GM12878 (cell line): Measurements from ENCODE around the gene UBE2QL1. TPM values are rescaled to one million over a fixed set of nuclear protein-coding genes. Genes with fewer than 3 reads are reported as not detected.

Source experiments
- BACH1 ChIP-seq: fragments of 450-650 bp; IDR thresholded peaks from 2 replicates; pipeline ENCODE4 v1.6.1; 2017; ENCODE audit warnings: mild to moderate bottlenecking, borderline replicate concordance
- CHD2 ChIP-seq: IDR thresholded peaks from 2 replicates; pipeline ENCODE4 v1.6.1; 2011; ENCODE audit warnings: low read depth, low read length, improper control_type of control experiment, borderline replicate concordance
- CREM ChIP-seq: IDR thresholded peaks from 2 replicates; pipeline ENCODE4 v1.6.1; 2014; ENCODE audit warnings: antibody characterized with exemption, low read depth
- CUX1 ChIP-seq: IDR thresholded peaks from 2 replicates; pipeline ENCODE4 v1.6.1; 2012; ENCODE audit warnings: improper control_type of control experiment, low read depth, low read length; ENCODE audit not compliant: insufficient replicate concordance
- DPF2 ChIP-seq: fragments of 450-650 bp; IDR thresholded peaks from 2 replicates; pipeline ENCODE4 v1.6.1; 2017; ENCODE audit warnings: mild to moderate bottlenecking
- EP300 ChIP-seq, 2 experiments: fragments of 150-350 bp in 1 of 2; IDR thresholded peaks; 2 replicates each; pipeline ENCODE4 v1.6.1; 2011 to 2012; ENCODE audit warnings: low read depth in 2 of 2, low read length in 2 of 2, borderline replicate concordance in 1 of 2, improper control_type of control experiment in 1 of 2, inconsistent platforms in 1 of 2; ENCODE audit not compliant: control insufficient read depth in 1 of 2
- HDGF ChIP-seq: fragments of 450-650 bp; IDR thresholded peaks from 2 replicates; pipeline ENCODE4 v1.6.1; 2016; ENCODE audit warnings: antibody characterized with exemption
- MTA3 ChIP-seq: IDR thresholded peaks from 2 replicates; pipeline ENCODE4 v1.6.1; 2012; ENCODE audit warnings: low read length, inconsistent platforms, borderline replicate concordance
- MYC ChIP-seq: IDR thresholded peaks from 2 replicates; pipeline ENCODE4 v1.6.1; 2011; ENCODE audit warnings: mild to moderate bottlenecking, low read length, moderate library complexity, inconsistent platforms; ENCODE audit not compliant: insufficient read depth, insufficient replicate concordance, insufficient read length, severe bottlenecking
- NFIC ChIP-seq: IDR thresholded peaks from 2 replicates; pipeline ENCODE4 v1.6.1; 2012; ENCODE audit warnings: low read depth, mild to moderate bottlenecking, inconsistent platforms, low read length, moderate library complexity
- PKNOX1 ChIP-seq: fragments of 450-650 bp; IDR thresholded peaks from 2 replicates; pipeline ENCODE4 v1.6.1; 2016; ENCODE audit warnings: mild to moderate bottlenecking
- POU2F2 ChIP-seq: IDR thresholded peaks from 3 replicates; pipeline ENCODE4 v1.6.1; 2011; ENCODE audit warnings: low read depth, mild to moderate bottlenecking, low read length, borderline replicate concordance
- RAD21 ChIP-seq: IDR thresholded peaks from 2 replicates; pipeline ENCODE4 v1.6.1; 2011; ENCODE audit warnings: mild to moderate bottlenecking, low read depth, low read length, moderate library complexity; ENCODE audit not compliant: insufficient read depth
- SP1 ChIP-seq: IDR thresholded peaks from one replicate; pipeline ENCODE4 v1.6.1; 2011; ENCODE audit warnings: low read depth, low read length
- TCF3 ChIP-seq: IDR thresholded peaks from 2 replicates; pipeline ENCODE4 v1.6.1; 2012; ENCODE audit warnings: low read depth, mild to moderate bottlenecking, low read length, borderline replicate concordance; ENCODE audit not compliant: insufficient read depth
- YY1 ChIP-seq: IDR thresholded peaks from 2 replicates; pipeline ENCODE4 v1.6.1; 2011; ENCODE audit warnings: low read depth, mild to moderate bottlenecking, low read length
- ZNF622 ChIP-seq: fragments of 450-650 bp; IDR thresholded peaks from 2 replicates; pipeline ENCODE4 v1.6.1; 2017; ENCODE audit warnings: mild to moderate bottlenecking, inconsistent platforms
- polyA plus RNA-seq, 11 experiments: library from polyadenylated mRNA; depleted of rRNA in 4 of 11; unstranded in 6 of 11; stranded (reverse) in 5 of 11; fragments of >200 nt; fragmentation: Nextera tagmentation in 4 of 11; fragmentation: Illumina TruSeq in 1 of 11; extraction: Ambion mirVana in 4 of 11; extraction: Trizol in 1 of 11; gene quantifications; 1 replicate in 1 of 11; 2 replicates in 10 of 11; pipeline versions ENCODE4 v1.2.1 to v1.2.3, GENCODE V29; 2011 to 2016; ENCODE audit warnings: inconsistent platforms in 2 of 11, missing spikeins in 2 of 11, low read depth in 1 of 11
- total RNA-seq, 4 experiments: library from RNA; depleted of rRNA in 3 of 4; stranded (reverse); fragments of >200 nt in 3 of 4; fragmentation: Illumina TruSeq in 1 of 4; extraction: Trizol in 1 of 4; gene quantifications; 2 replicates each; pipeline versions ENCODE4 v1.2.1 to v1.2.3, GENCODE V29; 2013 to 2021
- TF ChIP-seq, protein P1 (sequence below): IDR thresholded peaks from 2 replicates; pipeline ENCODE4 v1.6.1; 2011; ENCODE audit warnings: borderline replicate concordance, low read depth, mild to moderate bottlenecking, moderate library complexity, low read length; ENCODE audit not compliant: insufficient read depth, poor library complexity, severe bottlenecking

The UBE2QL1 gene
- total and polyA plus RNA-seq, 10 of the 15 experiments (the other 5 are each of a cell fraction or from before 2014, with no cell fraction given), result 0.03 to 0.62 (median 0.04) TPM; not detected in 6

GRCh38 chr5:6525910-6526309 lies 77.3 kb downstream of the UBE2QL1 start (continued):
- peak; percentile 61 for TF ChIP-seq RAD21
- TF ChIP-seq PKNOX1, result no peak
- 0 out of 2 replicates have a peak, but pooled peaks have one; percentile 23 for TF ChIP-seq YY1
- TF ChIP-seq MTA3, result no peak
- TF ChIP-seq NFIC, result no peak
- TF ChIP-seq ZNF622, result no peak
- TF ChIP-seq CUX1, result no peak
- no peak for TF ChIP-seq DPF2
- no peak for TF ChIP-seq POU2F2
- TF ChIP-seq, protein P1, sequence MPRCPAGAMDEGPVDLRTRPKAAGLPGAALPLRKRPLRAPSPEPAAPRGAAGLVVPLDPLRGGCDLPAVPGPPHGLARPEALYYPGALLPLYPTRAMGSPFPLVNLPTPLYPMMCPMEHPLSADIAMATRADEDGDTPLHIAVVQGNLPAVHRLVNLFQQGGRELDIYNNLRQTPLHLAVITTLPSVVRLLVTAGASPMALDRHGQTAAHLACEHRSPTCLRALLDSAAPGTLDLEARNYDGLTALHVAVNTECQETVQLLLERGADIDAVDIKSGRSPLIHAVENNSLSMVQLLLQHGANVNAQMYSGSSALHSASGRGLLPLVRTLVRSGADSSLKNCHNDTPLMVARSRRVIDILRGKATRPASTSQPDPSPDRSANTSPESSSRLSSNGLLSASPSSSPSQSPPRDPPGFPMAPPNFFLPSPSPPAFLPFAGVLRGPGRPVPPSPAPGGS, result no peak
- TF ChIP-seq TCF3, result no peak
- TF ChIP-seq EP300 (IDR thresholded peaks at IDR 0.05; ENCODE audit: borderline replicate concordance in 1 of 2, control insufficient read depth in 1 of 2, low read depth in 2 of 2, low read length in 2 of 2), result no peak
- no peak for TF ChIP-seq HDGF
- TF ChIP-seq MYC, result no peak
- TF ChIP-seq SP1, result no peak
- no peak for TF ChIP-seq CREM
- no peak for TF ChIP-seq CHD2
- no peak for TF ChIP-seq BACH1
